ENCODE measurements around the gene PCED1B.

- TF ChIP-seq CTCF (IDR thresholded peaks at IDR 0.05), result no peak
- TF ChIP-seq EZH2 (IDR thresholded peaks at IDR 0.05; ENCODE audit: borderline replicate concordance, insufficient read depth, low read depth, low read length, poor library complexity, severe bottlenecking), result no peak
Measured at GRCh38 chr12:47135578-47135977, 56.2 kb downstream of the PCED1B start.
